Adrenal gland (tissue), 12 donors: ENCODE measurements around the gene CDC73. TPM values are rescaled to one million over a fixed set of nuclear protein-coding genes. Genes with fewer than 3 reads are reported as not detected.

Experiments
- DNase-seq, 7 donors: peaks; one replicate each; pipeline ENCODE4 v3.0.0-alpha.2; 2019 to 2020
- H3K27ac ChIP-seq, 5 donors: fragments of 200-600 bp; sonication (generic) in 4 of 5; 1 replicate in 3 of 5; 2 replicates in 2 of 5; pipeline versions ENCODE4 v1.5.1 to v1.8.0; 2016 to 2020; ENCODE audit warnings: mild to moderate bottlenecking in 1 of 5
- H3K27me3 ChIP-seq: fragments of 200-600 bp; 2 replicates; pipeline ENCODE4 v1.8.0; 2021
- H3K36me3 ChIP-seq, 2 donors: fragments of 200-600 bp; replicated peaks in 1 of 2; 1 replicate in 1 of 2; 2 replicates in 1 of 2; pipeline versions ENCODE4 v1.5.1 to v1.8.0; 2018 to 2022
- H3K4me1 ChIP-seq, 2 donors: fragments of 200-600 bp; replicated peaks in 1 of 2; 1 replicate in 1 of 2; 2 replicates in 1 of 2; pipeline versions ENCODE4 v1.5.1 to v1.8.0; 2018 to 2021
- H3K4me3 ChIP-seq, 4 donors: fragments of 200-600 bp; sonication (generic) in 3 of 4; one replicate each; pipeline ENCODE4 v1.5.1; 2016 to 2018
- H3K9me3 ChIP-seq, 3 donors: fragments of 200-600 bp; sonication (generic) in 1 of 3; replicated peaks in 1 of 3; 1 replicate in 2 of 3; 2 replicates in 1 of 3; pipeline versions ENCODE4 v1.5.1 to v1.8.0; 2016 to 2021
- CTCF ChIP-seq, 6 experiments: fragments of 450-650 bp in 4 of 6; fragments of 200-600 bp in 2 of 6; sonication (generic) in 1 of 6; IDR thresholded peaks; 1 replicate in 5 of 6; 2 replicates in 1 of 6; pipeline versions ENCODE4 v1.5.1 to v1.8.0; 2016 to 2021; ENCODE audit warnings: antibody characterized with exemption in 6 of 6, mild to moderate bottlenecking in 2 of 6, moderate library complexity in 1 of 6
- POLR2A ChIP-seq, 2 donors: fragments of 450-650 bp; IDR thresholded peaks; one replicate each; pipeline ENCODE4 v1.6.1; 2017; ENCODE audit warnings: antibody characterized with exemption in 2 of 2, mild to moderate bottlenecking in 2 of 2, moderate library complexity in 1 of 2
- WGBS, 4 donors: extraction: QIAGEN DNeasy Blood & Tissue Kit in 2 of 4; methylation state at CpG; one replicate each; pipeline versions ENCODE4 v1.1.5 to v1.1.7; 2013 to 2017; 5-methylcytosine and 5-hydroxymethylcytosine counted together
- intact Hi-C, 2 donors: fragments of 100-400 bp; cut with DNase I; formaldehyde crosslinking; loops; one replicate each; pipeline versions ENCODE4 v1.14.1 to v1.15.0; 2022 to 2023
- polyA plus RNA-seq, 3 donors: library from polyadenylated mRNA; stranded (reverse); fragments of 200-250 nt in 2 of 3; fragments of 350-450 nt in 1 of 3; fragmentation: Illumina TruSeq in 1 of 3; extraction: RNeasy Lipid Tissue Mini Kit (QIAGEN cat#74804) in 1 of 3; gene quantifications; one replicate each; pipeline ENCODE4 v1.2.3, GENCODE V29; 2013 to 2014
- total RNA-seq, 9 donors: library from RNA; depleted of rRNA in 4 of 9; stranded (reverse); fragments of >200 nt in 4 of 9; fragments of 120-200 nt in 1 of 9; fragmentation: NEBNext Ultra II Directional in 1 of 9; extraction: Animal tissue kit (Norgen Biotek cat#: 25700) in 1 of 9; gene quantifications; one replicate each; pipeline versions ENCODE4 v1.1.0 to v1.2.4, GENCODE V29; 2013 to 2023
- donor health status: healthy with polysubstance abuse.
- donor health status: Bipolar disorder and iron deficiency.
- donor health status: DM: yes; HTN: yes; CAD: no.
- donor health status: DM: no; HTN: no; CAD: no.
- donor health status: DM: no; HTN: no; CAD: no.
- donor health status: DM: yes; HTN: yes; CAD: no.

The CDC73 gene
- total and polyA plus RNA-seq, 12 donors = 5.9 to 64.0 (median 36.1) TPM

GRCh38 chr1:193189442-193190095, 67.7 kb downstream of the CDC73 start:
- DNase-seq = no peak
- H3K27ac ChIP-seq = no peak overlapping the region
- 81 to 92% (median 86%) methylated on average over 3 of the region's 3 CpGs for WGBS, 4 donors
- no peaks in the 10 kb centered on the region for H3K9me3 ChIP-seq
- intact Hi-C loops = loop anchor here in 1 of 2 donors (10.0 kb wide), 1 partner anchor 1105 kb away; no protein-coding TSS in a partner anchor
- no peaks in the 10 kb centered on the region for H3K27me3 ChIP-seq
- H3K4me1 ChIP-seq = peaks cover 14 to 56% of the 10 kb centered on the region in 2 donors
- TF ChIP-seq POLR2A (IDR thresholded peaks at IDR 0.05) (no peak), CTCF (IDR thresholded peaks at IDR 0.05) (no peak)
- H3K4me3 ChIP-seq = no peak overlapping the region
- H3K36me3 ChIP-seq = no peaks in the 10 kb centered on the region

- Histone ChIP-seq H3K4me3 (no peak overlapping the region), H3K27ac (no peak overlapping the region), H3K36me3 (no peaks in the 10 kb centered on the region), H3K4me1 (peaks cover 14 to 52% of the 10 kb centered on the region in 2 donors), H3K27me3 (no peaks in the 10 kb centered on the region), H3K9me3 (no peaks in the 10 kb centered on the region)
- TF ChIP-seq POLR2A (IDR thresholded peaks at IDR 0.05) (no peak), CTCF (IDR thresholded peaks at IDR 0.05) (peak in 5 of 6 experiments; percentile 40 to 63 (median 48))
- intact Hi-C loops = no loop called here
- no peak for DNase-seq
These were observed 68.4 kb downstream of the CDC73 start for GRCh38 chr1:193190096-193190744.

GRCh38 chr1:193192586-193192985, 70.8 kb downstream of the CDC73 start:
- H3K9me3 ChIP-seq = no peaks in the 10 kb centered on the region
- 96 to 98% (median 97%) methylated on average over 8 of the region's 8 CpGs for WGBS, 4 donors
- H3K27me3 ChIP-seq = no peaks in the 10 kb centered on the region
- DNase-seq = no peak
- no peaks in the 10 kb centered on the region for H3K36me3 ChIP-seq
- H3K27ac ChIP-seq = no peak overlapping the region
- no peak overlapping the region for H3K4me3 ChIP-seq
- no peak for TF ChIP-seq CTCF (IDR thresholded peaks at IDR 0.05)
- no peak for TF ChIP-seq POLR2A (IDR thresholded peaks at IDR 0.05)
- H3K4me1 ChIP-seq = peaks cover 14 to 30% of the 10 kb centered on the region in 2 donors
- intact Hi-C loops = no loop called here

GRCh38 chr1:193199940-193200339, 78.1 kb downstream of the CDC73 start:
- no peak overlapping the region for H3K27ac ChIP-seq
- H3K27me3 ChIP-seq = no peaks in the 10 kb centered on the region
- H3K36me3 ChIP-seq = no peaks in the 10 kb centered on the region
- intact Hi-C loops = no loop called here
- no peak overlapping the region for H3K4me3 ChIP-seq
- no peaks in the 10 kb centered on the region for H3K9me3 ChIP-seq
- no peak for TF ChIP-seq POLR2A (IDR thresholded peaks at IDR 0.05)
- TF ChIP-seq CTCF (IDR thresholded peaks at IDR 0.05) = no peak
- 88 to 91% (median 89%) methylated on average over 4 of the region's 4 CpGs for WGBS, 4 donors
- DNase-seq = no peak
- H3K4me1 ChIP-seq = no peaks in the 10 kb centered on the region
